Endothelial cell of umbilical vein (primary cell): Measurements from ENCODE around the gene STK38. TPM values are rescaled to one million over a fixed set of nuclear protein-coding genes. Genes with fewer than 3 reads are reported as not detected.

Experiments used
- BruUV-seq: library from RNA; stranded (reverse); fragments of 400-500 nt; replicated peaks from 2 replicates; lab custom pipeline; 2021; lab: Mats Ljungman, UMichigan
- CTCF ChIA-PET: fragments of 300-600, 350-600 bp; sonication (Branson Sonifier 250); formaldehyde crosslinking; loops from one replicate; lab custom pipeline; 2021; ENCODE audit warnings: antibody characterized with exemption, inconsistent platforms; lab: Charles Lee
- POLR2A ChIA-PET: fragments of 300-600, 350-600 bp; sonication (Branson Sonifier 250); formaldehyde crosslinking; loops from one replicate; lab custom pipeline; 2021; ENCODE audit warnings: antibody characterized with exemption, inconsistent platforms; lab: Charles Lee
- DNase-seq: peaks from one replicate; pipeline ENCODE4 v3.0.0-alpha.2; 2011; ENCODE audit warnings: low read depth, low spot score
- FAIRE-seq: peaks from 2 replicates; lab custom pipeline; 2011; peaks lifted over from hg19 to GRCh38; lab: Jason Lieb, UNC
- H2AFZ ChIP-seq: 2 replicates; pipeline ENCODE4 v1.6.0; 2012; ENCODE audit warnings: low read depth, low read length, control low read depth, inconsistent platforms
- H3K27ac ChIP-seq: 2 replicates; pipeline ENCODE4 v1.5.1; 2011; ENCODE audit warnings: low read depth, mild to moderate bottlenecking, control low read depth, low read length, moderate library complexity; ENCODE audit not compliant: insufficient read depth
- H3K27me3 ChIP-seq, 2 experiments: 2 replicates each; pipeline versions ENCODE4 v1.6.0 to v1.6.1; 2011; ENCODE audit warnings: low read length in 2 of 2, mixed read lengths in 1 of 2; ENCODE audit not compliant: control insufficient read depth in 2 of 2, insufficient read depth in 2 of 2
- H3K36me3 ChIP-seq, 2 experiments: 2 replicates in 1 of 2; 3 replicates in 1 of 2; pipeline ENCODE4 v1.5.1; 2011; ENCODE audit warnings: low read length in 2 of 2, mild to moderate bottlenecking in 1 of 2, moderate library complexity in 1 of 2; ENCODE audit not compliant: control insufficient read depth in 2 of 2, insufficient read depth in 2 of 2; ENCODE audit errors: extremely low read depth in 1 of 2
- H3K4me1 ChIP-seq: 3 replicates; pipeline ENCODE4 v1.5.1; 2011; ENCODE audit warnings: mild to moderate bottlenecking, low read length; ENCODE audit not compliant: control insufficient read depth, insufficient read depth; ENCODE audit errors: extremely low read depth
- H3K4me2 ChIP-seq: 2 replicates; pipeline ENCODE4 v1.6.1; 2011; ENCODE audit warnings: low read length, control low read depth, mixed read lengths; ENCODE audit not compliant: insufficient read depth
- H3K4me3 ChIP-seq, 3 experiments: fragments of 200-600 bp in 1 of 3; sonication (generic), shearing (Covaris generic) in 1 of 3; replicated peaks in 1 of 3; 2 replicates each; pipeline ENCODE4 v1.5.1; 2011 to 2016; ENCODE audit warnings: control low read depth in 3 of 3, low read length in 3 of 3, mild to moderate bottlenecking in 2 of 3, inconsistent platforms in 1 of 3, low read depth in 1 of 3, moderate library complexity in 1 of 3; ENCODE audit not compliant: insufficient read depth in 1 of 3
- H3K79me2 ChIP-seq: 2 replicates; pipeline ENCODE4 v1.6.0; 2012; ENCODE audit warnings: low read length, inconsistent platforms; ENCODE audit not compliant: control insufficient read depth, insufficient read depth
- H3K9ac ChIP-seq: replicated peaks from 2 replicates; pipeline ENCODE3; 2011; ENCODE audit warnings: low read length, control low read depth; ENCODE audit not compliant: insufficient read depth; ENCODE audit errors: extremely low read depth
- H3K9me1 ChIP-seq: replicated peaks from 3 replicates; pipeline ENCODE4 v1.6.0; 2011; ENCODE audit warnings: mild to moderate bottlenecking, low read length; ENCODE audit not compliant: control insufficient read depth, insufficient read depth; ENCODE audit errors: extremely low read depth
- H3K9me3 ChIP-seq: replicated peaks from 2 replicates; pipeline ENCODE4 v1.5.1; 2012; ENCODE audit warnings: low read length, inconsistent platforms; ENCODE audit not compliant: control insufficient read depth, insufficient read depth
- H4K20me1 ChIP-seq: replicated peaks from 2 replicates; pipeline ENCODE3; 2011; ENCODE audit warnings: mild to moderate bottlenecking, low read length; ENCODE audit not compliant: control insufficient read depth, insufficient read depth; ENCODE audit errors: extremely low read depth
- CTCF ChIP-seq, 2 donors: IDR thresholded peaks; 1 replicate in 1 of 2; 2 replicates in 1 of 2; pipeline ENCODE4 v1.5.1; 2011; ENCODE audit warnings: low read length in 2 of 2, mild to moderate bottlenecking in 2 of 2, moderate library complexity in 2 of 2, control low read depth in 1 of 2, inconsistent platforms in 1 of 2, low read depth in 1 of 2; ENCODE audit not compliant: insufficient read depth in 1 of 2; ENCODE audit errors: extremely low read depth in 1 of 2
- EZH2 ChIP-seq: IDR thresholded peaks from 2 replicates; pipeline ENCODE4 v1.6.1; 2012; ENCODE audit warnings: borderline replicate concordance, low read depth, mild to moderate bottlenecking, moderate library complexity, low read length, inconsistent platforms; ENCODE audit not compliant: severe bottlenecking
- FOS ChIP-seq: IDR thresholded peaks from 2 replicates; pipeline ENCODE4 v1.6.1; 2011; ENCODE audit warnings: mild to moderate bottlenecking, low read length, moderate library complexity, borderline replicate concordance; ENCODE audit not compliant: insufficient read depth
- GATA2 ChIP-seq: IDR thresholded peaks from 2 replicates; pipeline ENCODE4 v1.7.0; 2011; ENCODE audit warnings: low read depth, mild to moderate bottlenecking, moderate library complexity, mixed read lengths, low read length; ENCODE audit not compliant: insufficient read length, insufficient read depth
- JUN ChIP-seq: IDR thresholded peaks from 2 replicates; pipeline ENCODE4 v1.6.1; 2011; ENCODE audit warnings: borderline replicate concordance, low read depth; ENCODE audit not compliant: insufficient read length, insufficient read depth
- MAX ChIP-seq: IDR thresholded peaks from 2 replicates; pipeline ENCODE4 v1.6.1; 2011; ENCODE audit not compliant: insufficient read depth, insufficient read length
- MYC ChIP-seq: IDR thresholded peaks from one replicate; pipeline ENCODE4 v1.6.1; 2011; ENCODE audit warnings: mild to moderate bottlenecking, low read depth, low read length
- POLR2A ChIP-seq: IDR thresholded peaks from 2 replicates; pipeline ENCODE4 v1.6.1; 2012; ENCODE audit warnings: low read depth, mild to moderate bottlenecking, control low read depth, low read length
- POLR2AphosphoS5 ChIP-seq: IDR thresholded peaks from 2 replicates; pipeline ENCODE4 v1.6.1; 2012; ENCODE audit warnings: low read depth, mild to moderate bottlenecking, control low read depth, low read length, moderate library complexity; ENCODE audit not compliant: insufficient read depth
- dilution Hi-C: fragments of 300-500 bp; cut with MboI; formaldehyde crosslinking; loops from one replicate; pipeline ENCODE4 v1.15.0; 2019; ENCODE audit warnings: low sequenced_read_pairs; ENCODE audit not compliant: extremely low pct_ligation_motif_present
- intact Hi-C: fragments of 100-400 bp; cut with micrococcal nuclease; formaldehyde crosslinking; loops from one replicate; pipeline ENCODE4 v1.10.0; 2022
- polyA plus RNA-seq, 4 experiments: library from polyadenylated mRNA; depleted of rRNA in 3 of 4; stranded (reverse) in 3 of 4; unstranded in 1 of 4; fragments of >200 nt; gene quantifications; 2 replicates each; pipeline versions ENCODE4 v1.2.1 to v1.2.3, GENCODE V29; 2011 to 2012; ENCODE audit warnings: missing spikeins in 1 of 4
- total RNA-seq: library from RNA; stranded (reverse); gene quantifications from 2 replicates; pipeline ENCODE4 v1.2.3, GENCODE V29; 2021

Gene STK38
- total and polyA plus RNA-seq, 2 donors (not counting 3 experiments of a cell fraction or from before 2014, with no cell fraction given): 10.1 to 30.3 TPM

GRCh38 chr6:36523451-36523850, 23.8 kb downstream of the STK38 start:
- TF ChIP-seq POLR2AphosphoS5 (no peak), POLR2A (no peak), MYC (no peak), JUN (no peak), GATA2 (no peak), CTCF (IDR thresholded peaks at IDR 0.05; ENCODE audit: extremely low read depth in 1 of 2, insufficient read depth in 1 of 2, low read depth in 1 of 2, low read length in 2 of 2) (no peak), EZH2 (no peak), FOS (no peak), MAX (no peak)
- H3K4me2 ChIP-seq: no peak overlapping the region
- no peaks in the 10 kb centered on the region for H3K9me1 ChIP-seq
- no peak overlapping the region for H3K9ac ChIP-seq
- intact Hi-C loops: no loop called here
- peaks cover 14% of the 10 kb centered on the region in 2 experiments for H3K36me3 ChIP-seq
- H4K20me1 ChIP-seq: no peaks in the 10 kb centered on the region
- no peak for FAIRE-seq
- no peaks in the 10 kb centered on the region for H3K9me3 ChIP-seq
- H2AFZ ChIP-seq: no peak overlapping the region
- no peak overlapping the region for H3K27ac ChIP-seq
- ChIA-PET POLR2A (no interaction called here), CTCF (interaction anchor here (2.7 kb wide), 1 partner anchor 15 kb away, joined by 7 read pairs; no protein-coding TSS in a partner anchor)
- BruUV-seq: no TSS peak
- no peaks in the 10 kb centered on the region for H3K27me3 ChIP-seq
- H3K4me3 ChIP-seq: no peak overlapping the region
- peaks cover 5% of the 10 kb centered on the region for H3K79me2 ChIP-seq
- dilution Hi-C loops: no loop called here
- peaks cover 4% of the 10 kb centered on the region for H3K4me1 ChIP-seq
- no peak for DNase-seq
